GM21723 (cell line): ENCODE results near the gene NSG2.

Experiments used
- ATAC-seq: cut with Tn5 transposase; IDR thresholded peaks from one replicate; pipeline ENCODE4 v1.9.1; 2021; ENCODE audit warnings: mild to moderate bottlenecking, moderate library complexity; ENCODE audit not compliant: unreplicated experiment

Gene NSG2

DNA sequence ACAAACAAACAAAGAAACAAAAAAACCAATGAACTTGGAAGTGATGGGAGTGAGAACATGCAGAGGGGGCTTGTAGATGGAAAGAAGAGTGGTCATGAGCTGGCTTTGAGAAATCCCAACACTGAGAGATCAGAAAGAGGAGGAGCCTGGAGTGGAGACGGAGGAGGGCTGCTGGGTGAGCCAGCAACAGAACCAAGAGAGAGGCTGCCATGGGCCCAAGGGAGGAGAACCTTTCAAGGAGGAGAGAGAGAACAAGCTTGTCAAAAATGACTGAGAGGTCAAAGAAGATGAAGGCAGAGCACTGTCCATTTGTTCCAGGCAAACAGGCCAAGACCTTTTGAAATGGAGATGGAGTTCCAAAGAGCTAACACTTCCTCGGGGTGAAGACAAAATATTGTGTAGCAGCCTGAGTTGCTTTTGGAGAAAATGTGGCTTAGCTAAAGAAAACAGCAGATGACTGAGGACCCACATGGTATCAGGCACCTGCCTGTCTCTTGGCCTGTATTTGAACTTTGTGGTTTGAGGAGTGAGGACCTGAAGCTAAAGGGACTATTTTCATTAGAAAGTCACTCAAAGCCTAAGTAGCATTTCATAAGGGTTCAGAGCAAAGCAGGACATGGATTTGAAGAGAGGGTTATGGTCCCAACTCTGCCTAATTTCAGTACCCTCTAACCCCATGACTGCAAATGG is 13.1 kb downstream of the NSG2 start:
- ATAC-seq, result no peak

DNA sequence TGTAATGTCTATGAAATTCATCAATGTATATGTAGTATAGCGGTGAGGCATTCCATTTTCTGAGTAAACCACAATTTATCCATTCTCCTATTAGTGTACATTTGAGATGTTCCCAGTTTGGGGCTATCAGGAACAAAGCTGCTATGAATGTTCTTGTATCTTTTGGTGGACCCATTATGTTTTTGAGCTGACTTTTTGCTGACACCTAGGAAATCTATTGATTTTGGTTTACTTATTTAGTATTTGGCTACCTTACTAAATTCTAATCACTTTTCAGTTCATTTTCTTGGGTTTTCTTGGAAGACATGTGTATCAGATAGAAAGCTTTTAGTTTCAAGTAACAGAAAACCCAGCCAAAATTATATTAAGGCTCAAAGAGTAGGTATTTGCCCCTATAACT is 13.7 kb downstream of the NSG2 start:
- no peak for ATAC-seq

DNA sequence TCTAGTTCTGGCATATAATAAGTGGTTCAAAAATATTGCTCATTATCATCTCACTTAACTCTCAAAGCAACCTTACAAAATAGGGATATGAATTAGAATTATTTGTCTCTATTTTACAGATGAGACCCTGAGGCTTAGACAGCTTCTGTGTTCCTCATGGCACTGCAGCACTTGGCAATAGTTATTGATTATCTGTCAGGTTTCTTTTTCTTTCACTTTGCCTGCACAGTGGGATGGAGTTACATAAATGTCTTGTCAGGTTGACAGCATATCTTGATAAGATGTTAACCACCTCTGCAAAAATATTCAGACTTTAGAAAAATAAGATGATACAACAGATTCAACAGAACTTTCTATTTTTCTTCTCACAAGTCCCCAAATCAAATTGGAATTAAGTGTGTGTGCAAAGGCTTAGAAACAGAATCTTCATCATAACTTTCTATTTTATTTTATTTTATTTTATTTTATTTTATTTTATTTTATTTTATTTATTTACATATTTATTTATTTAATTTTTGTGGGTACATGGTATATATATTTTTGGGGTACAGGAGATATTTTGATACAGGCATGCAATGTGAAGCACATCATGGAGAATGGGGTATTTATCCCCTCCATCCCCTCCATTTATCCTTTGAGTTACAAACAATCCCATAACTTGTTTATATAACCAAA is 17.7 kb downstream of the NSG2 start:
- ATAC-seq, result no peak

DNA sequence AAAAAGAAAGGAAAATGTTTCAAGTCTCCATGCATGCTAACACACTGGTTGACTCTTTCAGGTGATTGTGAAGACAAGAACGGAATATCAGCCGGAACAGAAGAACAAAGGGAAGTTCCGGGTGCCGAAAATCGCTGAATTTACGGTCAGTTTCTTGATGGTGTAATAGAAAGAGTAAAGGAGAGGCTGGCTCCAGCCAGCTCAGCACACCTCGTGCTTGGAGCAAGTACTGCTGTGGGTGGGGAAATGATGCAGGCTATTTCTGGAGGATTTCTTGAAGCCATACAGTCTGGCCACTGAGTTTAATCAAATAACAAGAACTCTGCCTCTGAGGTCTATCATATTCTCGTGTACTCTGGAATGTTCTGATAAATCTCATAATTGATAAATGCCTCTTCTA is 18.7 kb downstream of the NSG2 start:
- ATAC-seq, result no peak

DNA sequence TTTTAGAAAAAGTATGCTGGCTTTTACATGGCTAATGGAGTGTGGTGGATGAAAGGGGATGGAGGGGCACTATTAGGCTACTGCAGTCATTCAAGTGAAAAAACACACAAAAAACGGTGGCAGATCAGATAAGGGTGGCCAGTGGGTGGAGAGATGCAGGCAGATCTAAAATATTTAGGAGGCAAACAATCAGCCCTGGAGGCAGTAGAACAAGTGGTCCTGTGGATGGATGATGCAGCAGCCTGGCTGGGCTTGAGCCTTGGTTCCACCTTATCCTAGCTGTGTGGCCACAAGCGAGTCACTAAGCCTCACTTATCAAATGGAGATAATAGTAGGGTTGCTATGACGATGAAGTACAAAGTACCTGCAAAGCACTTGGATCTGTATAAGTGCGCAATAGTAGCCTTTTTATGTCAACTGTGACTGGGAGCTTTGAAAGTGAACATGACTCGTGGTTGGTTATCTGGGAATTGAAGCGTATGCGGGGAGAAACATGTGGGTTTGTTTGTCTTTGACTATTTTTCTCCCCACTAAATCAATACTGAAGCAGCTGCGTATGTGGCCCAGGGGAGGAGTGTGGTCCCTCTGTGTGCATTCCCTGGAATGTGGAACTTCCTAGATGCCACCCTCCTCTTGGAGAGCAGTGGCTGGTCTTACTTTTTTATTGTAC is 20.2 kb downstream of the NSG2 start:
- no peak for ATAC-seq

DNA sequence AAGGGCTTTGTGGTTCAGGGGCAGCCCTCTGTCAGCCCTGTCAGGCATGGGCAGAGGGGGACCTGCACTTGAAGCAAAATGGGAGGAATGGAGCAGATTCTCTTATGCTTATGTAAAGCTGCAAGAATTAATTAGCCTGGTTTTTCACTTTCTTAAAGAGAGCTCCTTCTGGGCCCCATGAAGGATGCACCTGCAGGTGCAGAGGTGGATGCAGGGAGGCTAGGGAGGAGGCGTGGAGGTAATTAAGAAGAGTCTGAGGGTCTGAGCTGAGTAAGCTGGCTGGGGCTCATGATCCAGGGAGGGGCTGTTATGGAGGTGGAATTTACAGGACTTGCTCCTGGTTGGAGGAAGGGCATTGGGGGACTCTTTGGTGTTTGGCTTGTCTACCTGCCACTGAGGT is 22.0 kb downstream of the NSG2 start:
- ATAC-seq, result no peak

DNA sequence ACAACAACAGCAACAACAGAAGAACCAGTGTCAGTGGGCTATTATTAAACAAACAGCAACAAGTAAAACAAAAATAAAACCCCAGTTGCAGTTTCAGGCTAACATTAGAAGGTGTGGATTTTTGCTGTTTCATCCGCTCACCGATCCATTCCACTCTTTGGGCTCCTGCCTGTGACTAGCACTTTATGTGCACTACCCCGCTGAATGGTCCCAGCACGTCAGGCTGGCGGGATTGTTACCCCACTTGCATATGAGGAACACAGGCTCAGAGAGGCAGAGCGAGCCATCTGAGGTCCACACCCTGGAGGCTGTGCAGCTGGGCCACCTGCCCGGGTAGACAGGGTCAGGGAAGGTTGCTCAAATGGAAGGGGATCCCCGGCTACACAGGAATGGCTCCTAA is 26.0 kb downstream of the NSG2 start:
- no peak for ATAC-seq

DNA sequence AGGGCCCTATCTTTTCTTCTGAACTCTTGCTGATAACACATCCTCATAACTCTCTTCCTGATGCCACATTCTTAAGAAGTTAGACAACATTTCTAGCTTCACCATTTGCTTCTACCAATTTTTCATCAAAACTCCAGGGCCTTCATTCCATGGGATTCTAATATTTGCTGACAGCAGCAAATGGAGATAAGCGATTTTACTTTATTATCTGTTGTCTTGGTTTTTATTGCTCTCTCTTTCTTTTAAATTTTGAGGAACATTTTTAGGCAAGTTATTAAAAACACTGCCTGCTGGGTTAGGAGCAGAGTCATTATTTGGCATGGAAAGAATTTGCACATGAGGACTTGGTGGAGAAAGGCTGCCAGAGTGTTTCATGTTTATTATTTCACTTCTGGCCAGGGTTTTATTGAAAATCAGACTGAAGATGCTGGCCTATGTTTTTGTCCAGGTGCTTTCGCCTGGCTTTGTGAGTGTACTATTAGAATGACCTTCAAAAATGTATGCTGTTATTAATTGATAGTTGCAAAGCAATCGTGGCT is 27.7 kb downstream of the NSG2 start:
- no peak for ATAC-seq

DNA sequence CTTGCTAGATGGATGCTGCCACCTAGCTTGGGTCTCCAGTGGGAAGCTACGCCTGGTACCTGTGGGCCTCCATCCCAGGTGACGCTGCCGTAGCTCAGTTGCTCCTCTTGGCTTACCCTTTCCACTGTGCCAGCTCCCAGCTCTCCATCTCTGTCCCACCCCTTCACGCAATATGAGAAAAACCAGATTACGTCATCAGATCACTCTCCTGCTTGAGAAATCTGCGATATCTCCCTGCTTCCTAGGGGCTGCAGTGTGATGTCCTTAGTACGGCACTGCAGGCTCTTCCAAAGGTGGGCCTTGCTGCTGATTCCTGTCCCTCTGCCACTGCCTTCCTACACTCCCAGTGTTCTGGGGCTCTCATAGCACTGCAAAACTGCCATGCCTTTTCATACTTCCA is 28.9 kb downstream of the NSG2 start:
- no peak for ATAC-seq

DNA sequence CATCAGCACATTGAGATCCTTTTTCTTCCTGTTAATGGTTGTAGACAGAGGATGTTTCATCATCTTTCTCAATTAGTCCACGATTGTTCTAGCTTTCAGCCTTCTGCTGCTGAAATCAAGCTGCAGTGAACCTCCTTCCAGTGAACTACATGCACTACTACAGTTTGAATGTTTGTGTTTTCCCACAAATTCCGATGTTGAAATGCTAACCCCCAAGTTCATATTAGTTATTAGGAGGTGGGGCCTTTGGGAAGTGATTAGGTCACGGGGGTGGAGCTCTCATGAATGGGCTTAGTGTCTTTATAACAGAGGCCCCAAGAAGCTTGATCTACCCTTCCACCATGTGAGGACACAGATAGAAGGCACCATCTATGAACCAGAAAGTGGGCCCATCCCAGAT is 32.9 kb downstream of the NSG2 start:
- no peak for ATAC-seq

DNA sequence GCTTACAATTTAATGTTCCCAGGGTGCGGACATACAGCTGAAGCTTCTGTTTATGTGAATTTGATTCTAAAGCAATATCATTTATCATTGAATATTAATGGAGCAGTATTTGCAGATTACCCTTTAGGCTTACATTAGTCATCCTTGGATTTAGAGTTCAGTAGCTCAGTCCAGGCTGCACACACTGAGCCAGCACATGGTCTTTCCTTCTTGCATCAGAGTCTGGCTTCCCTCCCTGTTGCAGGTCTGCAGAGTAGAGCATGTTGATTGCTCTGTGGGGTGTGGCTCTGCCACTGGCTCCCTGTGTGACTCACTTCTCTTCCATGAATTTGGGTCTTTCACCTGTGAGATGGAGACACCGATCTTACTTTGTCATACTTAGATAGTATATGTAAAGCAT is 36.8 kb downstream of the NSG2 start:
- no peak for ATAC-seq

DNA sequence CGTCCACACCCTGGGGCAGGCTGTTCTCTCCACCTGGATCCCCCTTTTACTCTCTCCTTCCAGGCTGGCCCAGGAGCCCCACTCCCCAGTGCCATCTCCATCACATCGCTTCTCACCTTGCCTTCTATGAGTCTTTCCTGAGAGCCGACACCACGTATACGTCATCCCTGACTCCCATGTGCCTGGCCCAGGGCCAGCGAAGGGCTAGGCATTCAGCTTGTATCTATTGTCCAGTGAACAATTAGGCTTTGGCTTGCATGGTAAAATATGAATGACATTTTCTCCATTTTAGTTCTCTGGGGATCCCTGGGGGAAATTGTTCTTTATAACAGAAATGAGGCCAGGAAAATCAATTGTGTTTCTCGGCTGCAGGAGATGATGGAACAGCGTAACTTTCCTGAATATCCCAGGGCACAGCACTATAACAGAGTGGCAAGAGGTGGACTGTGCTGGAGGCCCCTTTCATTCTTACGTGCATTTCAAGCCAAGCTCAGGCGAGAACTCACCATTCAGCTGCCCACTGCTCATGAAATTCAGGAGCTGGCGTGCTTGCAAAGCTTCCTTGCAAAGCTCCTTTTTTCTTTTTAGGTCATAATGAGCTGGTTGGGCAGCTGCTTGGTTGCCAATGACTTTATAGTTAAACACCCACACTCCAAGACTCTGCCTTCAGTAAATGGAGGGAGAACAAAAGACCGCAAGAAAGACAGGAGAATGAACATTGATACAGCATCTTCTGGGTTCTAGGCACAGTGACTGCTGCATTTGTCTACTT is 37.7 kb downstream of the NSG2 start:
- no peak for ATAC-seq

DNA sequence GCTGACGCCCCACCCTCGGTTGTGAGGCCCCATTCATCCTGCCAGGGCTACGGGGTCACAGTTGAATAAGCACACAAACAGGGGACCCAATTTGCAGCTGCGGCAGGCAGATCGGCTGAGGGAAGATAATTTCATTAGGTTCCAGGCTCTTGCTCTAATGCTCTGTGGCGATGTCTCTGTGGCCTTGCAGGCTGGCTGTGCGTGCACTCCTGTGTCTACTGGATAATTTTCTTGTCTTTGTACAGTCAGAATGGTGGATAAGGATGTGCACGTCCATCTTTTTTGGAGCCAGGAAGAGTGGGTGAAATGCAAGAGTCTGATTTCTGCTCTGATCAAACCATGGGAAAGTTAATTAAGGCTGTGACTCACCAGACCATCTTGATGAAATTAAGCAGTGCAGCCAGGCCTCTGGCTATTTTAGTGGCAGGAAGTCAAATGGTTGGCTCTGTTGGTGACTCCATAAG is 39.2 kb downstream of the NSG2 start:
- ATAC-seq, result no peak

DNA sequence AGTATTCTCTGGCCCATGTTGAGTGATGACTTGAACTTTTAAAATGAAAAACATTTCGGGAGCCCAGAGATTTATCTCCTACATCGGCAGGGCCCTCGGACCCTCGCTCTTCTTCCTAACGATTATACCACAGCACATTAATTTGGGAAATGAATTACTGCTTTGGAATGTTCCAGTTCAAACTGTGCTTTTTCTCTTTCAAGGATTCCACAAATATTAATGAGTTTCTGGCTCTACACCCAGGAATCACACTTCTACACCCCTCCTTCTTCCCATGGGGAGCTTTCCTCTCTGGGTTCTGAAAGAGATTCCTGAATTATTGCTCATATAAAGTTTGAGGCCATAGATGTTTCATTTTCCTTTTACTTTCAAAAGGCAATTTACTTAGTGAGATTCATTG is 41.2 kb downstream of the NSG2 start:
- no peak for ATAC-seq

DNA sequence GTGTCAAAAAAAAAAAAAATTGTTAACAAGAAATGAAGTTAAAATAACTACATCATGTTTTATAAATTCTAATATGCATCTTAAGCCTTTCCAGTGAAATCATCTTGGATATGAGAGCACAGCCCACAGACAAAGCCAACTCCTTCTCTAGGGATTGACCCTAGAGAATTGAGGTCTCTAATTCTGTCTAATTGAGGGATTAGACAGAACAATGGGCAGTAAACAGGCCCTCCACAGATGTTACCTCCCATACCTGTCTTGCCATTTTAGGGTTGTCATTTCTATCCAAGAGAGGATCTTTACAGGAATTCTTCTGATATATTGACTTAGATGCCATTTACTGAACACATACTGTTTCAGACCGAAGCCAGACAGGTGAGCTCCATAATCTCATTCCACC is 42.3 kb downstream of the NSG2 start:
- ATAC-seq, result no peak

DNA sequence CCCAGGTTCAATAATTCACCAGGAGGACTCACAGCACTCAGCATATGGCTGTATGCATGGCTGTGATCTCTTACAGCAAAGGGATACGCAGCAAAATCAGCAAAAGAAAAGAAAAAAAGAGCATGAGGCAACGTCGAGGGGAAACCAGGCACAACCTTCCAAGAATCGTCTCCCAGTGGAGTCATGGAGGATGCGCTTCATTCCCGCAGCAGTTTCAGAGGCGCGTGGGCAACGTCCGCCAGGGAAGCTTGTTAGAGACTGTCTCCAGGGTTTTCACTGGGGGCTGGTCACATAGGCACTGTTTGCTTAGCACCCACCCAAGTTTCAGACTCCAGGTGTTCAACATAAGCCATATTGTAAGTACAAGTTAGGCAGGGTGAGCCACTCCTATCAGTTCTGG is 44.6 kb downstream of the NSG2 start:
- no peak for ATAC-seq

DNA sequence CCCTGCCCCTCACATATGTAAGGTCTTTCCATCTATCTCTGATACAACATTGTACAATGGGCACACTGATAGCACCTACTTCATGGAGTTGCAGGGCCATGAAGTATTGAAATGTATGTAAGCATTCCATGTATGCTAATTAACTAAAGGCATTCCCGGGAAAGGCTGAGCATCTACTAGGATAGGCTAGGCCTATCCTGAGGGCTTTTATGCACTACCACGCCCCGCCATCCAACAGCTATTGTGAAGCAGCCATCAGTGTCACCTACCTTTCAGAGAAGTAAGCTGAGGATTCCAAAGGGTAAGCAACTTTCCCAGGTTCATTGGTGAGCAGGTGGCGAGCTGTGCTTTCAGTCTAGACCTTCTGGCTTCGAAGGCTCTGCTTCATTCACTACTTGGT is 47.6 kb downstream of the NSG2 start:
- ATAC-seq, result no peak

DNA sequence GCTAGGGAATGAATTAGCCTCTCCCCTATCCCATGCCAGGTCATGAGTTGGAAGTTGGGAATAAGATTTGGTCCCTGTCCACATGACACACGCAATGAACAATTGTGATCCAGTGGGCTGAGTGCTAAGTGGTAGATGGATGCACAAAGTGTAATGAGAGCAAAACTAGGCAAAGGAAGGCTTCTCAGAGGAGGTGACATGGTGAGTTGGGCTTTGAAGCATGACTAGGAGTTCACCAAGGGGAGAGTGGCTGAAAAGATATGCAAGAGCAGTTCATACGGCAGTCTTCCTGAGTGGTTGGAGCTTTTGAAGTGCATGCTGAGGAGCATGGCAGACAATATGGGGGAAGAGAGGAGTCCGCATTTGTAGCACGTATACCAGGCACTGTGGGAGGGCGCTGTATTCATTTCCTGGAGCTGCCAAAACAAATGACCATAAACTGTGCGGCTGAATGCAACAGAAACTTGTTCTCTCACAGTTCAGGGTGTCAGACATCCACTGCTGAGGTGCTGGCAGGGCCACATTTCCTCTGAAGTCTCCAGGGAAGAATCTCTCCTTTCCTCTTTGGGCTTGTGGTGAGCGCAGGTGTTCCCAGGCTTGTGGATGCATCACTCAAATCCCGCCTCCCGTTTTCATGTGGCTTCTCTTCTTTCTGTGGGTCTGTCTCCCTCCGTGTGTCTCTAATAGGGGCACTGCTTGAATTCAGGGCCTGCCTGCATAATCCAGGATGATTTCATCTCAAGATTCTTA is 49.5 kb downstream of the NSG2 start:
- no peak for ATAC-seq

DNA sequence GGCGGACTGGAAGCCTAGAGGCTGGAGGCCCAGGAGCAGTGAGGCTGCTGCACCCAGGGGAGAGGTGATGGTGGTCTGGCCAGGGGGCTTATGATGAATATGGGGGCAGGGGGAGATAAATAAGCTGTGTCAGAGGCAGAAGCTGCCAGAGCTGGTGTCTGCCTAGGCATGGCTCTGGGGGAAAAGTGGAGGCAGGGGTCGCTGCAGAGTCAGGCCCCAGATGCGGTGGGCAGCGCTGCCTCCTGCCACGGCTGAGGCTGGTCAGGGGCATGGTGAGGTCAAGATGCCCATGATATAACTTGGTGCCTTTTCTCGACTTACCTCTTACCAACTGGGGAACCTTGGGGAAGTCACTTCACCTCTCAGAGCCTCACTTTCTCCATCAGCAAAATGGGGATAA is 51.1 kb downstream of the NSG2 start:
- ATAC-seq, result no peak

DNA sequence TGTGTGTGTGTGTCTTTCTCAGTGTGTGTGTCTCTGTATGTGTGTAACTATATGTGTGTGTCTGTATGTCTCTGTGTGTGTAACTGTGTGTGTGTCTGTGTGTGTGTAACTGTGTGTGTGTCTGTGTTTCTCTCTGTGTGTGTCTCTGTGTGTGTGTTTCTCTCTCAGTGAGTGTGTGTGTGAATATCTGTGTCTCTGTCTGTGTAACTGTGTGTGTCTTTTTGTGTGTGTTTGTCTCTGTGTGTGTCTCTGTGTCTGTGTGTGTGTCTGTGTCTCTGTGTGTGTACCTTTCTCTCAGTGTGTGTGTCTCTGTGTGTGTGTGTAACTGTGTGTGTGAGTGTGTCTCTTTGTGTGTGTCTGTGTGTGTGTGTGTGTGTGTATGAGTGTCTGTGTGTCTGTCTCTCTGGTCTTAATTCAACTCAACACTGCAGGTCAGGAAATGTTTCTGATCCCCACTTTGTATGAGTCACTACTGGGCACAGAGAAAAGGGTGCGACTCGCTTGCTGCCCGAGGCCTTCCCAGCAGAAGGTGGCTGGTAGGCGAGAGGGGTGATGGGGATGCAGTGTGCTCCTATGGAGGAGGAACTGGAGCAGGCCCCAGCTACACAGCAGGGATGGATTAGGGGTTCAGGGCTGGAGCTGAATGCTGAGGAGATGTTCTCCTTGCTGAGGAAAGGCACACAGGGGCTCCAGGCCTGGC is 52.1 kb downstream of the NSG2 start:
- ATAC-seq, result no peak
